Testis (tissue), 2 donors: Measurements from ENCODE around the gene EEF2.
"Not testable (repeated sequence)": the region's sequence is repeated elsewhere in the genome, so short reads cannot be mapped to it uniquely, and the experiment has no call there.

ENCODE experiments used
- POLR2A ChIP-seq: fragments of 450-650 bp; IDR thresholded peaks from one replicate; pipeline ENCODE4 v1.6.1; 2017; ENCODE audit warnings: antibody characterized with exemption, mild to moderate bottlenecking, moderate library complexity
- TF ChIP-seq, protein P1 (sequence below), 3 experiments: fragments of 450-650 bp in 2 of 3; fragments of 200-600 bp in 1 of 3; sonication (generic) in 1 of 3; IDR thresholded peaks; one replicate each; pipeline ENCODE4 v1.5.1; 2016 to 2019; ENCODE audit warnings: antibody characterized with exemption in 3 of 3, mild to moderate bottlenecking in 2 of 3, moderate library complexity in 1 of 3

DNA sequence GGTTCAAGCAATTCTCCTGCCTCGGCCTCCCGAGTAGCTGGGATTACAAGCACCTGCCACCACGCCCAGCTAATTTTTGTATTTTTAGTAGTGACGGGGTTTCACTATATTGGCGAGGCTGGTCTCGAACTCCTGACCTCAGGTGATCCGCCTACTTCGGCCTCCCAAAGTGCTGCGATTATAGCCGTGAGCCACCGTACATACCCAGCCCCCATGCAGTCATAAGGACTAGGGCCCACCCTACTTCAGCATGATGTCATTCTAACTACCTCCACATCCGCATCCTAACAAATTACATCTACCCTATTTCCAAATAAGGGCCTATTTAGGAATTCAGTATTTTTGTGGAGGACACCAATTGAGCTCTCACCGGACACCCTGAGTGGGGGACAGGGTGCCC lies 30.0 kb downstream of the EEF2 start:
- TF ChIP-seq, protein P1, sequence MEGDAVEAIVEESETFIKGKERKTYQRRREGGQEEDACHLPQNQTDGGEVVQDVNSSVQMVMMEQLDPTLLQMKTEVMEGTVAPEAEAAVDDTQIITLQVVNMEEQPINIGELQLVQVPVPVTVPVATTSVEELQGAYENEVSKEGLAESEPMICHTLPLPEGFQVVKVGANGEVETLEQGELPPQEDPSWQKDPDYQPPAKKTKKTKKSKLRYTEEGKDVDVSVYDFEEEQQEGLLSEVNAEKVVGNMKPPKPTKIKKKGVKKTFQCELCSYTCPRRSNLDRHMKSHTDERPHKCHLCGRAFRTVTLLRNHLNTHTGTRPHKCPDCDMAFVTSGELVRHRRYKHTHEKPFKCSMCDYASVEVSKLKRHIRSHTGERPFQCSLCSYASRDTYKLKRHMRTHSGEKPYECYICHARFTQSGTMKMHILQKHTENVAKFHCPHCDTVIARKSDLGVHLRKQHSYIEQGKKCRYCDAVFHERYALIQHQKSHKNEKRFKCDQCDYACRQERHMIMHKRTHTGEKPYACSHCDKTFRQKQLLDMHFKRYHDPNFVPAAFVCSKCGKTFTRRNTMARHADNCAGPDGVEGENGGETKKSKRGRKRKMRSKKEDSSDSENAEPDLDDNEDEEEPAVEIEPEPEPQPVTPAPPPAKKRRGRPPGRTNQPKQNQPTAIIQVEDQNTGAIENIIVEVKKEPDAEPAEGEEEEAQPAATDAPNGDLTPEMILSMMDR (IDR thresholded peaks at IDR 0.05): not testable (repeated sequence)
- not testable (repeated sequence) for TF ChIP-seq POLR2A
